Measurements from ENCODE around the gene PCSK2. TPM values are rescaled to one million over a fixed set of nuclear protein-coding genes. Genes with fewer than 3 reads are reported as not detected.

PCSK2 gene
- total RNA-seq, 1 donor from 2014 or later: 0.52 TPM

- Histone ChIP-seq H3K36me3 (ENCODE audit: control insufficient read depth in 3 of 3, insufficient read depth in 3 of 3, low read length in 3 of 3) (no peaks in the 10 kb centered on the region), H3K27ac (ENCODE audit: low read depth, low read length) (no peak overlapping the region), H3K4me3 (ENCODE audit: low read length in 3 of 3) (no peak overlapping the region), H3K4me1 (ENCODE audit: control insufficient read depth in 3 of 3, insufficient read depth in 3 of 3, low read length in 3 of 3) (no peaks in the 10 kb centered on the region), H3K9me3 (ENCODE audit: control insufficient read depth in 3 of 3, low read length in 3 of 3) (peaks cover 0 to 2% (median 0%) of the 10 kb centered on the region in 3 donors), H3K27me3 (ENCODE audit: control insufficient read depth in 3 of 3, insufficient read depth in 3 of 3, low read length in 3 of 3) (peaks cover under 1 to 6% (median 3%) of the 10 kb centered on the region in 3 donors), H3K9ac (ENCODE audit: low read depth in 1 of 3, low read length in 3 of 3) (no peak overlapping the region)
These were observed 210.4 kb downstream of the PCSK2 start for GRCh38 chr20:17437251-17437650.

- peaks cover 0 to 2% (median 0%) of the 10 kb centered on the region in 3 donors for H3K9me3 ChIP-seq (ENCODE audit: control insufficient read depth in 3 of 3, low read length in 3 of 3)
- no peak overlapping the region for H3K4me3 ChIP-seq (ENCODE audit: low read length in 3 of 3)
- H3K9ac ChIP-seq (ENCODE audit: low read depth in 1 of 3, low read length in 3 of 3): no peak overlapping the region
- H3K27ac ChIP-seq (ENCODE audit: low read depth, low read length): no peak overlapping the region
- H3K36me3 ChIP-seq (ENCODE audit: control insufficient read depth in 3 of 3, insufficient read depth in 3 of 3, low read length in 3 of 3): no peaks in the 10 kb centered on the region
- H3K27me3 ChIP-seq (ENCODE audit: control insufficient read depth in 3 of 3, insufficient read depth in 3 of 3, low read length in 3 of 3): peaks cover 4 to 6% (median 6%) of the 10 kb centered on the region in 3 donors
- no peaks in the 10 kb centered on the region for H3K4me1 ChIP-seq (ENCODE audit: control insufficient read depth in 3 of 3, insufficient read depth in 3 of 3, low read length in 3 of 3)
These were observed 211.7 kb downstream of the PCSK2 start for GRCh38 chr20:17438436-17439039.

GRCh38 chr20:17439616-17440296 lies 212.9 kb downstream of the PCSK2 start:
- Histone ChIP-seq H3K27ac (ENCODE audit: low read depth, low read length) (no peak overlapping the region), H3K36me3 (ENCODE audit: control insufficient read depth in 3 of 3, insufficient read depth in 3 of 3, low read length in 3 of 3) (no peaks in the 10 kb centered on the region), H3K27me3 (ENCODE audit: control insufficient read depth in 3 of 3, insufficient read depth in 3 of 3, low read length in 3 of 3) (peaks cover 4 to 7% (median 6%) of the 10 kb centered on the region in 3 donors), H3K4me1 (ENCODE audit: control insufficient read depth in 3 of 3, insufficient read depth in 3 of 3, low read length in 3 of 3) (no peaks in the 10 kb centered on the region), H3K9me3 (ENCODE audit: control insufficient read depth in 3 of 3, low read length in 3 of 3) (peaks cover 0 to 2% (median 0%) of the 10 kb centered on the region in 3 donors), H3K4me3 (ENCODE audit: low read length in 3 of 3) (no peak overlapping the region), H3K9ac (ENCODE audit: low read depth in 1 of 3, low read length in 3 of 3) (no peak overlapping the region)

DNA sequence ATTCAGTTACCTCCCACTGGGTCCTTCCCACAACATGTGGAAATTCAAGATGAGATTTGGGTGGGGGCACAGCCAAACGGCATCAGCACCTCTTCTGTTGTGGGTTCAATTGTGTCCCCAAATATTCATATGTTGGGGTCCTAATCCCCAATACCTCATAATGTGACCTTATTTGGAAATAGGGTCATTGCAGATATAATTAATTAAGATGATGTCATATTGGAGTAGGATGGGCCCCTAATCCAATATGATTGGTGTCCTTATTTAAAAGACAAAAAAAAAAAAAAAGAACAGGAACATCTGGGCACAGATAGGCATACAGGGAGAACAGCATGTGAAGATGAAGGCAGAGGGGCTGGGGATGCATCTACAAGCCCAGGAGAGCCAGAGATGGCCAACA lies 214.9 kb downstream of the PCSK2 start:
- peaks cover 0 to 17% (median 13%) of the 10 kb centered on the region in 3 donors for H3K27me3 ChIP-seq (ENCODE audit: control insufficient read depth in 3 of 3, insufficient read depth in 3 of 3, low read length in 3 of 3)
- peaks cover 0 to 2% (median 0%) of the 10 kb centered on the region in 3 donors for H3K9me3 ChIP-seq (ENCODE audit: control insufficient read depth in 3 of 3, low read length in 3 of 3)
- no peak overlapping the region for H3K9ac ChIP-seq (ENCODE audit: low read depth in 1 of 3, low read length in 3 of 3)
- no peaks in the 10 kb centered on the region for H3K36me3 ChIP-seq (ENCODE audit: control insufficient read depth in 3 of 3, insufficient read depth in 3 of 3, low read length in 3 of 3)
- H3K4me1 ChIP-seq (ENCODE audit: control insufficient read depth in 3 of 3, insufficient read depth in 3 of 3, low read length in 3 of 3): no peaks in the 10 kb centered on the region
- no peak overlapping the region for H3K27ac ChIP-seq (ENCODE audit: low read depth, low read length)
- H3K4me3 ChIP-seq (ENCODE audit: low read length in 3 of 3): no peak overlapping the region

- Histone ChIP-seq H3K9ac (ENCODE audit: low read depth in 1 of 3, low read length in 3 of 3) (no peak overlapping the region), H3K9me3 (ENCODE audit: control insufficient read depth in 3 of 3, low read length in 3 of 3) (peaks cover 0 to 2% (median 0%) of the 10 kb centered on the region in 3 donors), H3K27me3 (ENCODE audit: control insufficient read depth in 3 of 3, insufficient read depth in 3 of 3, low read length in 3 of 3) (peaks cover 0 to 17% (median 9%) of the 10 kb centered on the region in 3 donors), H3K4me3 (ENCODE audit: low read length in 3 of 3) (no peak overlapping the region), H3K36me3 (ENCODE audit: control insufficient read depth in 3 of 3, insufficient read depth in 3 of 3, low read length in 3 of 3) (no peaks in the 10 kb centered on the region), H3K27ac (ENCODE audit: low read depth, low read length) (no peak overlapping the region), H3K4me1 (ENCODE audit: control insufficient read depth in 3 of 3, insufficient read depth in 3 of 3, low read length in 3 of 3) (no peaks in the 10 kb centered on the region)
These were observed 215.7 kb downstream of the PCSK2 start for GRCh38 chr20:17442588-17442987.

GRCh38 chr20:17443131-17443858 lies 216.5 kb downstream of the PCSK2 start:
- Histone ChIP-seq H3K36me3 (ENCODE audit: control insufficient read depth in 3 of 3, insufficient read depth in 3 of 3, low read length in 3 of 3) (no peaks in the 10 kb centered on the region), H3K27me3 (ENCODE audit: control insufficient read depth in 3 of 3, insufficient read depth in 3 of 3, low read length in 3 of 3) (peaks cover 0 to 17% (median 9%) of the 10 kb centered on the region in 3 donors), H3K27ac (ENCODE audit: low read depth, low read length) (no peak overlapping the region), H3K4me1 (ENCODE audit: control insufficient read depth in 3 of 3, insufficient read depth in 3 of 3, low read length in 3 of 3) (no peaks in the 10 kb centered on the region), H3K9me3 (ENCODE audit: control insufficient read depth in 3 of 3, low read length in 3 of 3) (peaks cover 0 to 2% (median 0%) of the 10 kb centered on the region in 3 donors), H3K9ac (ENCODE audit: low read depth in 1 of 3, low read length in 3 of 3) (no peak overlapping the region), H3K4me3 (ENCODE audit: low read length in 3 of 3) (no peak overlapping the region)

GRCh38 chr20:17444091-17444490 lies 217.3 kb downstream of the PCSK2 start:
- Histone ChIP-seq H3K9me3 (ENCODE audit: control insufficient read depth in 3 of 3, low read length in 3 of 3) (peaks cover 0 to 2% (median 0%) of the 10 kb centered on the region in 3 donors), H3K4me3 (ENCODE audit: low read length in 3 of 3) (no peak overlapping the region), H3K27me3 (ENCODE audit: control insufficient read depth in 3 of 3, insufficient read depth in 3 of 3, low read length in 3 of 3) (peaks cover 0 to 17% (median 9%) of the 10 kb centered on the region in 3 donors), H3K9ac (ENCODE audit: low read depth in 1 of 3, low read length in 3 of 3) (no peak overlapping the region), H3K36me3 (ENCODE audit: control insufficient read depth in 3 of 3, insufficient read depth in 3 of 3, low read length in 3 of 3) (no peaks in the 10 kb centered on the region), H3K27ac (ENCODE audit: low read depth, low read length) (no peak overlapping the region), H3K4me1 (ENCODE audit: control insufficient read depth in 3 of 3, insufficient read depth in 3 of 3, low read length in 3 of 3) (no peaks in the 10 kb centered on the region)

- H3K27ac ChIP-seq (ENCODE audit: low read depth, low read length): no peak overlapping the region
These were observed 218.7 kb downstream of the PCSK2 start for GRCh38 chr20:17445543-17445942.

GRCh38 chr20:17446171-17446570 lies 219.3 kb downstream of the PCSK2 start:
- Histone ChIP-seq H3K9me3 (ENCODE audit: control insufficient read depth in 3 of 3, low read length in 3 of 3) (no peaks in the 10 kb centered on the region), H3K4me3 (ENCODE audit: low read length in 3 of 3) (no peak overlapping the region), H3K27ac (ENCODE audit: low read depth, low read length) (no peak overlapping the region), H3K27me3 (ENCODE audit: control insufficient read depth in 3 of 3, insufficient read depth in 3 of 3, low read length in 3 of 3) (peaks cover 3 to 17% (median 9%) of the 10 kb centered on the region in 3 donors), H3K36me3 (ENCODE audit: control insufficient read depth in 3 of 3, insufficient read depth in 3 of 3, low read length in 3 of 3) (no peaks in the 10 kb centered on the region), H3K9ac (ENCODE audit: low read depth in 1 of 3, low read length in 3 of 3) (no peak overlapping the region), H3K4me1 (ENCODE audit: control insufficient read depth in 3 of 3, insufficient read depth in 3 of 3, low read length in 3 of 3) (no peaks in the 10 kb centered on the region)

More at GRCh38 chr20:17445543-17445942, 218.7 kb downstream of the PCSK2 start:
- H3K36me3 ChIP-seq (ENCODE audit: control insufficient read depth in 3 of 3, insufficient read depth in 3 of 3, low read length in 3 of 3): no peaks in the 10 kb centered on the region
- peak overlapping the region in 1 of 3 donors; percentile 30 for H3K4me3 ChIP-seq (ENCODE audit: low read length in 3 of 3)
- peaks cover 2 to 17% (median 9%) of the 10 kb centered on the region in 3 donors for H3K27me3 ChIP-seq (ENCODE audit: control insufficient read depth in 3 of 3, insufficient read depth in 3 of 3, low read length in 3 of 3)
- H3K4me1 ChIP-seq (ENCODE audit: control insufficient read depth in 3 of 3, insufficient read depth in 3 of 3, low read length in 3 of 3): no peaks in the 10 kb centered on the region
- H3K9me3 ChIP-seq (ENCODE audit: control insufficient read depth in 3 of 3, low read length in 3 of 3): peaks cover 0 to 2% (median 0%) of the 10 kb centered on the region in 3 donors
- no peak overlapping the region for H3K9ac ChIP-seq (ENCODE audit: low read depth in 1 of 3, low read length in 3 of 3)
